Coronary artery (tissue), 2 donors: ENCODE data around the gene PDZRN3.

Source experiments
- DNase-seq: peaks from one replicate; pipeline ENCODE4 v3.0.0-alpha.2; 2017; ENCODE audit warnings: low spot score
- H3K27ac ChIP-seq, 2 donors: fragments of 200-600 bp; sonication (generic); one replicate each; pipeline ENCODE4 v1.5.1; 2016 to 2019
- H3K4me3 ChIP-seq: fragments of 200-600 bp; sonication (generic); 2 replicates; pipeline ENCODE4 v1.5.1; 2016; ENCODE audit warnings: mild to moderate bottlenecking, moderate library complexity
- CTCF ChIP-seq: fragments of 200-600 bp; sonication (generic); IDR thresholded peaks from one replicate; pipeline ENCODE4 v1.5.1; 2019; ENCODE audit warnings: antibody characterized with exemption

PDZRN3 gene

GRCh38 chr3:73431183-73431900 is 193.4 kb downstream of the PDZRN3 start:
- Histone ChIP-seq H3K4me3 (no peak overlapping the region), H3K27ac (no peak overlapping the region)
- no peak for TF ChIP-seq CTCF
- no peak for DNase-seq

GRCh38 chr3:73427048-73427706 is 197.6 kb downstream of the PDZRN3 start:
- Histone ChIP-seq H3K4me3 (peak overlapping the region; percentile 9), H3K27ac (peak overlapping the region in 1 of 2 donors; percentile 47)
- DNase-seq: no peak
- no peak for TF ChIP-seq CTCF

GRCh38 chr3:73426606-73427005 is 198.1 kb downstream of the PDZRN3 start:
- no peak for DNase-seq
- Histone ChIP-seq H3K4me3 (no peak overlapping the region), H3K27ac (no peak overlapping the region)
- TF ChIP-seq CTCF: no peak

- no peak overlapping the region for H3K27ac ChIP-seq
- DNase-seq: no peak
- peak overlapping the region; percentile 18 for H3K4me3 ChIP-seq
- no peak for TF ChIP-seq CTCF
Measured at GRCh38 chr3:73423116-73423515, 201.6 kb downstream of the PDZRN3 start.

GRCh38 chr3:73422571-73422970 is 202.2 kb downstream of the PDZRN3 start:
- Histone ChIP-seq H3K27ac (no peak overlapping the region), H3K4me3 (peak overlapping the region; percentile 18)
- DNase-seq: no peak
- no peak for TF ChIP-seq CTCF

- no peak for DNase-seq
- TF ChIP-seq CTCF: no peak
- Histone ChIP-seq H3K4me3 (no peak overlapping the region), H3K27ac (no peak overlapping the region)
Measured at GRCh38 chr3:73419942-73420341, 204.8 kb downstream of the PDZRN3 start.
